Body of pancreas (tissue), 4 donors: ENCODE measurements around the gene GLIS1. TPM values are rescaled to one million over a fixed set of nuclear protein-coding genes. Genes with fewer than 3 reads are reported as not detected.
A peak's percentile ranks its signal among the peaks of the same experiment; 100 is the strongest.

Source experiments
- ATAC-seq: fragments of 150-250 bp; one replicate; pipeline ENCODE4 v1.9.1; 2016
- DNase-seq, 4 donors: peaks; one replicate each; pipeline ENCODE4 v3.0.0-alpha.2; 2019
- H3K27ac ChIP-seq, 4 donors: fragments of 200-600 bp; sonication (generic); 1 replicate in 3 of 4; 2 replicates in 1 of 4; pipeline versions ENCODE4 v1.5.1 to v1.6.1; 2016 to 2019; ENCODE audit warnings: mild to moderate bottlenecking in 1 of 4, mixed read lengths in 1 of 4, moderate library complexity in 1 of 4
- H3K27me3 ChIP-seq, 2 donors: fragments of 200-600 bp; sonication (generic); one replicate each; pipeline ENCODE4 v1.6.0; 2016; ENCODE audit warnings: mild to moderate bottlenecking in 1 of 2
- H3K36me3 ChIP-seq, 2 donors: fragments of 200-600 bp; sonication (generic); replicated peaks in 1 of 2; 2 replicates each; pipeline ENCODE4 v1.5.1; 2016; ENCODE audit warnings: low read depth in 2 of 2; ENCODE audit not compliant: insufficient read depth in 1 of 2
- H3K4me1 ChIP-seq: fragments of 200-600 bp; sonication (generic); one replicate; pipeline ENCODE4 v1.6.0; 2016
- H3K4me3 ChIP-seq, 2 donors: fragments of 200-600 bp; sonication (generic); 1 replicate in 1 of 2; 2 replicates in 1 of 2; pipeline ENCODE4 v1.5.1; 2016 to 2019
- H3K9me3 ChIP-seq, 3 donors: fragments of 200-600 bp; sonication (generic); 1 replicate in 2 of 3; 2 replicates in 1 of 3; pipeline ENCODE4 v1.5.1; 2016
- CTCF ChIP-seq, 7 experiments: fragments of 450-650 bp in 4 of 7; fragments of 200-600 bp in 3 of 7; sonication (generic) in 3 of 7; IDR thresholded peaks; one replicate each; pipeline ENCODE4 v1.5.1; 2016 to 2019; ENCODE audit warnings: antibody characterized with exemption in 7 of 7
- POLR2A ChIP-seq, 3 donors: fragments of 450-650 bp; IDR thresholded peaks; one replicate each; pipeline ENCODE4 v1.6.1; 2016; ENCODE audit warnings: antibody characterized with exemption in 3 of 3, mild to moderate bottlenecking in 2 of 3
- WGBS, 2 donors: methylation state at CpG; one replicate each; pipeline ENCODE4 v1.1.5; 2017; 5-methylcytosine and 5-hydroxymethylcytosine counted together
- intact Hi-C: fragments of 100-400 bp; cut with DNase I; formaldehyde crosslinking; loops from one replicate; pipeline ENCODE4 v1.15.1; 2023
- total RNA-seq, 2 donors: library from RNA; depleted of rRNA; stranded (reverse); fragments of >200 nt; gene quantifications; one replicate each; pipeline ENCODE4 v1.1.0, GENCODE V29; 2016

Gene GLIS1
- total RNA-seq, 2 donors from 2014 or later = 0.33 TPM; not detected in 1

GRCh38 chr1:53473463-53473862, 265.5 kb downstream of the GLIS1 start:
- TF ChIP-seq CTCF (IDR thresholded peaks at IDR 0.05) (no peak), POLR2A (IDR thresholded peaks at IDR 0.05) (no peak)

GRCh38 chr1:53471000-53471399, 268.0 kb downstream of the GLIS1 start:
- no peak for ATAC-seq
- no peak overlapping the region for H3K27ac ChIP-seq
- 86 to 90% methylated on average over 5 to 9 of the region's 9 CpGs for WGBS, 2 donors
- H3K4me3 ChIP-seq = no peak overlapping the region
- H3K9me3 ChIP-seq = no peaks in the 10 kb centered on the region
- H3K27me3 ChIP-seq = no peaks in the 10 kb centered on the region
- H3K4me1 ChIP-seq = no peaks in the 10 kb centered on the region
- intact Hi-C loops = no loop called here
- no peak for TF ChIP-seq POLR2A (IDR thresholded peaks at IDR 0.05)
- TF ChIP-seq CTCF (IDR thresholded peaks at IDR 0.05) = no peak
- no peak for DNase-seq
- H3K36me3 ChIP-seq = no peaks in the 10 kb centered on the region

More at GRCh38 chr1:53473463-53473862, 265.5 kb downstream of the GLIS1 start:
- Histone ChIP-seq H3K36me3 (no peaks in the 10 kb centered on the region), H3K27ac (no peak overlapping the region), H3K4me1 (no peaks in the 10 kb centered on the region), H3K4me3 (no peak overlapping the region), H3K27me3 (no peaks in the 10 kb centered on the region), H3K9me3 (no peaks in the 10 kb centered on the region)
- 84 to 90% methylated on average over 3 of the region's 3 CpGs for WGBS, 2 donors
- intact Hi-C loops = no loop called here
- ATAC-seq (no peak), DNase-seq (no peak)

- Histone ChIP-seq H3K4me1 (no peaks in the 10 kb centered on the region), H3K4me3 (no peak overlapping the region), H3K36me3 (no peaks in the 10 kb centered on the region), H3K27ac (no peak overlapping the region), H3K9me3 (no peaks in the 10 kb centered on the region), H3K27me3 (no peaks in the 10 kb centered on the region)
- intact Hi-C loops = no loop called here
- 70 to 78% methylated on average over 15 to 19 of the region's 19 CpGs for WGBS, 2 donors
- TF ChIP-seq CTCF (IDR thresholded peaks at IDR 0.05) = no peak
- TF ChIP-seq POLR2A (IDR thresholded peaks at IDR 0.05) = no peak
- ATAC-seq (no peak), DNase-seq (no peak)
Observed at GRCh38 chr1:53470584-53470983, 268.4 kb downstream of the GLIS1 start.

GRCh38 chr1:53470155-53470554, 268.8 kb downstream of the GLIS1 start:
- Histone ChIP-seq H3K4me3 (no peak overlapping the region), H3K4me1 (no peaks in the 10 kb centered on the region), H3K27ac (no peak overlapping the region), H3K27me3 (no peaks in the 10 kb centered on the region), H3K36me3 (no peaks in the 10 kb centered on the region), H3K9me3 (no peaks in the 10 kb centered on the region)
- intact Hi-C loops = no loop called here
- WGBS, 2 donors = 16 to 23% methylated on average over 6 to 26 of the region's 28 CpGs
- TF ChIP-seq POLR2A (IDR thresholded peaks at IDR 0.05) = no peak
- peak in 6 of 7 experiments; percentile 36 to 71 (median 61) for TF ChIP-seq CTCF (IDR thresholded peaks at IDR 0.05)
- DNase-seq (peak; percentile 57 to 74 (median 68)), ATAC-seq (peak; percentile 87)

GRCh38 chr1:53469373-53469772, 269.6 kb downstream of the GLIS1 start:
- no peaks in the 10 kb centered on the region for H3K9me3 ChIP-seq
- no peaks in the 10 kb centered on the region for H3K4me1 ChIP-seq
- no peak overlapping the region for H3K27ac ChIP-seq
- no peaks in the 10 kb centered on the region for H3K27me3 ChIP-seq
- intact Hi-C loops = no loop called here
- no peak for TF ChIP-seq POLR2A (IDR thresholded peaks at IDR 0.05)
- TF ChIP-seq CTCF (IDR thresholded peaks at IDR 0.05) = no peak
- DNase-seq = no peak
- WGBS, 2 donors = 83 to 86% methylated on average over 4 to 5 of the region's 5 CpGs
- no peaks in the 10 kb centered on the region for H3K36me3 ChIP-seq
- H3K4me3 ChIP-seq = no peak overlapping the region
- ATAC-seq = no peak
